ENCODE results near the gene CACTIN. TPM values are rescaled to one million over a fixed set of nuclear protein-coding genes. Genes with fewer than 3 reads are reported as not detected.

CACTIN gene
- total RNA-seq, 1 donor from 2014 or later, result 32.8 TPM

- Mint-ChIP-seq H3K27ac (no peak overlapping the region), H3K9me3 (no peaks in the 10 kb centered on the region), H3K4me1 (ENCODE audit: low read depth) (no peaks in the 10 kb centered on the region), H3K36me3 (ENCODE audit: low read depth) (peaks cover 12% of the 10 kb centered on the region), H3K27me3 (ENCODE audit: low read depth) (no peaks in the 10 kb centered on the region), H3K4me3 (ENCODE audit: low read depth) (no peak overlapping the region)
- intact Hi-C loops (cut with micrococcal nuclease), result no loop called here
- DNase-seq (ENCODE audit: low spot score), result no peak
These were observed 31.6 kb upstream of the CACTIN start for GRCh38 chr19:3658004-3658869.

- Mint-ChIP-seq H3K27me3 (ENCODE audit: low read depth) (no peaks in the 10 kb centered on the region), H3K4me3 (ENCODE audit: low read depth) (no peak overlapping the region), H3K4me1 (ENCODE audit: low read depth) (no peaks in the 10 kb centered on the region), H3K36me3 (ENCODE audit: low read depth) (peaks cover 10% of the 10 kb centered on the region), H3K9me3 (no peaks in the 10 kb centered on the region), H3K27ac (no peak overlapping the region)
- no peak for DNase-seq (ENCODE audit: low spot score)
- intact Hi-C loops (cut with micrococcal nuclease), result no loop called here
These were observed 30.8 kb upstream of the CACTIN start for GRCh38 chr19:3657395-3657769.

DNA sequence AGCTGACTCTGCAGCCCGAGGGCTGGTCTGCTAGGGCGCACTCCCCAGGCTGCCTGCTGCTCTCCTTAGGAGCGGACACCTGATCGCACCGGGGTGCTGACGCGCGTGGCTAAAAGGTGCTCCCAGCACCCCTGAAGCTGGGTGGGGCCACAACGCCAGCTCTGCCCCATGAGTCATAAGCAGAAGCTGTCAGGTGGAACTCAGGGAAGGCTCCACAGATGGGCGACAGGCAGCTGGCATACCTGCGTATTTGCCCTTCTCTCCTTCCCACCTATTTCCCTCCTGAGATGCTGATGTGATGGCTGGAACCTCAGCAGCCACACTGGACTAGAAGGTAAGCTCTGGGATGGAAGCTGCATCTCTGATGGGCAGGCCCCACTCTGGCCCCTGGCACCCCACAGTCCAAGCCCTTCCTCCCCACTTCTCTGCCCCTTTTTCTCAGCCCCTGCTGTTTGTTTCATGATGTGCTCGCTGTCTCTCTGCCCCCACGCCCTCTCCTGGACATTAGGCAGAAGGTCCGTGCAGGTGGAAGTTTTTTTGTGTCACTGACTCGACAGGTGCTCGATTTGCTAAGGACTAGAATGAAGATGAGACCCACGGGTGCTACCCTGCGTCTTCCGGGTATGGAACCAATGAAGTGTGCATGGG is 30.3 kb upstream of the CACTIN start:
- H3K9me3 Mint-ChIP-seq, result no peaks in the 10 kb centered on the region
- H3K27me3 Mint-ChIP-seq (ENCODE audit: low read depth), result no peaks in the 10 kb centered on the region
- DNase-seq (ENCODE audit: low spot score), result no peak
- no peaks in the 10 kb centered on the region for H3K4me1 Mint-ChIP-seq (ENCODE audit: low read depth)
- intact Hi-C loops (cut with micrococcal nuclease), result no loop called here
- peaks cover 10% of the 10 kb centered on the region for H3K36me3 Mint-ChIP-seq (ENCODE audit: low read depth)
- no peak overlapping the region for H3K27ac Mint-ChIP-seq
- no peak overlapping the region for H3K4me3 Mint-ChIP-seq (ENCODE audit: low read depth)

- intact Hi-C loops (cut with micrococcal nuclease), result no loop called here
- no peak overlapping the region for H3K27ac Mint-ChIP-seq
- H3K27me3 Mint-ChIP-seq (ENCODE audit: low read depth), result no peaks in the 10 kb centered on the region
- no peak for DNase-seq (ENCODE audit: low spot score)
- H3K9me3 Mint-ChIP-seq, result no peaks in the 10 kb centered on the region
- no peaks in the 10 kb centered on the region for H3K4me1 Mint-ChIP-seq (ENCODE audit: low read depth)
- no peak overlapping the region for H3K4me3 Mint-ChIP-seq (ENCODE audit: low read depth)
- peaks cover 11% of the 10 kb centered on the region for H3K36me3 Mint-ChIP-seq (ENCODE audit: low read depth)
These were observed 29.6 kb upstream of the CACTIN start for GRCh38 chr19:3656073-3656746.

DNA sequence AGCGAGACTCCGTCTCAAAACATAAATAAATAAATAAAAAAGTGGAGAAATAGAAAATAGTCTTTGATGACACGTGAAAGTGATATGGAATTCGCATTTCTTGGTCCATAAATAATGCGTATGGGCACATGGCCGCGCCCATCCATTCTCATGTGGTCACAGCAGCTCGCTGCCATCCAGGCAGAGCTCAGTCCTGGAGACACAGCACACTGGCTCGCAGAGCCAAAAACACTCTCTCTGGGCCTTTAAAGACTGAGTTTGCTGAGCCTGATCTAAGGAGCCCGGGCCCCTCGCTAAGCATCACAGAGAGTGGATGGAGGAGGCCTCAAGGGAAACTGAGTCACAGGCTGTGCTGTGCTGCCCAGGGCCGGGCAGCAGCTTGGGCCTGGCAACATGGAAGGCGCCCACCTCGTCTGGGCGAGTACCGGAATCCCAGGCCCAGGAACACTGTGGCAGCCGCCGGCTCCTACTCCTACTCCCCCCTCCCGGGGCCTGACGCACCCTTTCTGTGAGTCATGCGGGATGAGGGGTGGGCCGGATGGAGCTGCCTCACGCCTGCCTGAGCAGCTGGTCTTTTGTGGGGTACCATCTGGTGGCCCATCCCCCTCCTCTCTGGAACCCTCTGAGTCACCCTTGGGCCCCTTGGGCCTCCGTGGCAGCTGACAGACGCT is 28.9 kb upstream of the CACTIN start:
- no peak for DNase-seq (ENCODE audit: low spot score)
- intact Hi-C loops (cut with micrococcal nuclease), result no loop called here

GRCh38 chr19:3653865-3654513 is 27.4 kb upstream of the CACTIN start:
- peaks cover 10% of the 10 kb centered on the region for H3K36me3 Mint-ChIP-seq (ENCODE audit: low read depth)
- no peaks in the 10 kb centered on the region for H3K27me3 Mint-ChIP-seq (ENCODE audit: low read depth)
- no peak for DNase-seq (ENCODE audit: low spot score)
- intact Hi-C loops (cut with micrococcal nuclease), result no loop called here
- no peaks in the 10 kb centered on the region for H3K4me1 Mint-ChIP-seq (ENCODE audit: low read depth)
- no peaks in the 10 kb centered on the region for H3K9me3 Mint-ChIP-seq
- no peak overlapping the region for H3K27ac Mint-ChIP-seq
- no peak overlapping the region for H3K4me3 Mint-ChIP-seq (ENCODE audit: low read depth)

More for the DNA sequence above, 28.9 kb upstream of the CACTIN start:
- H3K4me3 Mint-ChIP-seq (ENCODE audit: low read depth), result no peak overlapping the region
- H3K4me1 Mint-ChIP-seq (ENCODE audit: low read depth), result no peaks in the 10 kb centered on the region
- H3K27me3 Mint-ChIP-seq (ENCODE audit: low read depth), result no peaks in the 10 kb centered on the region
- H3K27ac Mint-ChIP-seq, result no peak overlapping the region
- no peaks in the 10 kb centered on the region for H3K9me3 Mint-ChIP-seq
- H3K36me3 Mint-ChIP-seq (ENCODE audit: low read depth), result peaks cover 10% of the 10 kb centered on the region

- DNase-seq (ENCODE audit: low spot score), result no peak
- Mint-ChIP-seq H3K4me3 (ENCODE audit: low read depth) (no peak overlapping the region), H3K9me3 (no peaks in the 10 kb centered on the region), H3K4me1 (ENCODE audit: low read depth) (no peaks in the 10 kb centered on the region), H3K27ac (no peak overlapping the region), H3K36me3 (ENCODE audit: low read depth) (peaks cover 10% of the 10 kb centered on the region), H3K27me3 (ENCODE audit: low read depth) (no peaks in the 10 kb centered on the region)
- intact Hi-C loops (cut with micrococcal nuclease), result no loop called here
These were observed 26.6 kb upstream of the CACTIN start for GRCh38 chr19:3653081-3653795.

DNA sequence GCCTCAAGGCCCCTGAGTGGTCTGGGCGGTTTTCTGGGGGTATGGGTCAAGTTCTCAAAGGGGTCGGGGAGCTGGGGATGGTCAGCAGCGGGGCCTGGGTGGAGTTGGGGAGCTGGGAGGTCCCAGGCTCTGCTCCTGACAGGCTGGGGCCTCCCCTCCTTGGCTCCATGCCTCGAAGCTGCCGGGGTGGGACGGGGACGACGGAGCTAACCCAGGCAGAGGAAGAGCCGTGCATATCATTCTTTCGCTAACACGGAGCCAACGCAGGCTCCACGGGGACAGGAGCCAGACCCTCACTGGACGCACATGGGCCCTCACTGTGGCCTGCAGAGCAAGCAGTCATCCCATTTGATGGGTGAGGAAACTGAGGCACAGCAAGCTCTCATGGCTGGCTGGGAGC is 25.8 kb upstream of the CACTIN start:
- intact Hi-C loops (cut with micrococcal nuclease), result no loop called here
- Mint-ChIP-seq H3K9me3 (no peaks in the 10 kb centered on the region), H3K27me3 (ENCODE audit: low read depth) (no peaks in the 10 kb centered on the region), H3K4me3 (ENCODE audit: low read depth) (no peak overlapping the region), H3K4me1 (ENCODE audit: low read depth) (no peaks in the 10 kb centered on the region), H3K27ac (no peak overlapping the region), H3K36me3 (ENCODE audit: low read depth) (peaks cover 8% of the 10 kb centered on the region)
- DNase-seq (ENCODE audit: low spot score), result no peak

DNA sequence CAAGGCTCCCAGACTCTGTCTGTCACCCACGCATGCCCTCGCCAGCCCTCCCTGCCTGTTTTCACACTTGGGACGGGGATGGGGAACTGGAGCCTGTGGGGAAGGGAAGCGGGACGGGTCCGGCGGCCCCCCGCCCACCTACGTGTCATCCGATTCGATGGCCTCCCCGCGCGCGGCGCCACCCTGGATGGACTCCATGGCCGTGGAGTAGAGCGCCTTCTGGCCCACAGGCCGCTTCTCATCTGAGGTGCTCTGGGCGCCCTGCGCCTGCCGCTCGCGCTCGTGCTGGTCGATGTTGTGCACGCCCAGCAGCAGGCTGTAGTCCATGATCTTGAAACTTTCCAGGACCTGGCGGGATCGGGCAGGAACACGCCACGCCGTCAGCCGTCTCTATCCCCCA is 25.1 kb upstream of the CACTIN start:
- intact Hi-C loops (cut with micrococcal nuclease), result no loop called here
- Mint-ChIP-seq H3K36me3 (ENCODE audit: low read depth) (peaks cover 2% of the 10 kb centered on the region), H3K4me1 (ENCODE audit: low read depth) (no peaks in the 10 kb centered on the region), H3K27me3 (ENCODE audit: low read depth) (no peaks in the 10 kb centered on the region), H3K9me3 (no peaks in the 10 kb centered on the region), H3K27ac (no peak overlapping the region), H3K4me3 (ENCODE audit: low read depth) (no peak overlapping the region)
- DNase-seq (ENCODE audit: low spot score), result no peak

DNA sequence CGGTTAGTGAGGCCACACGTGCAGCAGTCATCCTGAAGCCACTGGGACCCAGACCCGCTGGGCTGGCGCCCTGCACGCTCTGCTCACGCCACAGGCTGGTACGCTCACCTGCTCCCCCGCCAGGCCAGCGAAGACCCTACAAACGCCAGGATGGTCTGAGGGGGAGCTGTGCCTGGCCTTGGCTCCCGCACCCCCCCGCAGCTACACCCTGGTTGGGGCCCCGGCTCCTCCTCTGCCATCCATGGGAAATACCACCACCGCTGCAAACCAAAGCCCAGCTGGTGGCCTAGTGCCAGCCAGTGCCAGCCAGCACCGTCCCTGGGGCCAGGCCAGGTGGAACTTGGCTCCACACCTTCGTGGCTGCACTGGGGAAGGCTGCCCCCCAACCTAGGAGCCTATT is 23.3 kb upstream of the CACTIN start:
- Mint-ChIP-seq H3K4me1 (ENCODE audit: low read depth) (no peaks in the 10 kb centered on the region), H3K4me3 (ENCODE audit: low read depth) (no peak overlapping the region), H3K9me3 (no peaks in the 10 kb centered on the region), H3K27ac (no peak overlapping the region), H3K27me3 (ENCODE audit: low read depth) (no peaks in the 10 kb centered on the region), H3K36me3 (ENCODE audit: low read depth) (peaks cover 2% of the 10 kb centered on the region)
- intact Hi-C loops (cut with micrococcal nuclease), result no loop called here
- no peak for DNase-seq (ENCODE audit: low spot score)

- Mint-ChIP-seq H3K4me1 (ENCODE audit: low read depth) (no peaks in the 10 kb centered on the region), H3K27me3 (ENCODE audit: low read depth) (no peaks in the 10 kb centered on the region), H3K27ac (no peak overlapping the region), H3K36me3 (ENCODE audit: low read depth) (peaks cover 2% of the 10 kb centered on the region), H3K9me3 (no peaks in the 10 kb centered on the region), H3K4me3 (ENCODE audit: low read depth) (no peak overlapping the region)
- no peak for DNase-seq (ENCODE audit: low spot score)
- intact Hi-C loops (cut with micrococcal nuclease), result no loop called here
These were observed 21.7 kb upstream of the CACTIN start for GRCh38 chr19:3648037-3648905.
